ENCODE measurements around the gene CLGN.

CLGN gene

DNA sequence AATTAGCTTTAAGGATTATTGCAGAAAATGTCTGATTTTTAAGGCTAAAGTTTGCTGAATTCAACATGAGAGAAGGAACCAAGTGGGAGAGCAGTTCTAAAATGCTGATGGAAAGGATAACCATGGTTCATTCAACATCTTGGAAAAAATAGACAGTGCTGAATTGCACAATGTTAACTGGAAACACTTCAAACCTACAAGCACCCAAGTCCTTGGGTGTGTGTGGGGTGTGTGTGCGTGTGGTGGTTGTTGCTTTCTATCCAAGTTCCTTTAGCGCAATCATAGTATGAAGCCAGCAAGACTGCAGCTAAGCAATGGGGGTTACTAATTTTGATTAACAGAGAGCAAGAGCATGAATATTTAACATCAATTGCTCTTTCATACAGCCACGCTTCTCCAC is 83.3 kb downstream of the CLGN start:
- TF ChIP-seq PPARA (CRISPR knock-in tag; IDR thresholded peaks at IDR 0.05; ENCODE audit: borderline replicate concordance) (no peak), CSDC2 (CRISPR knock-in tag; IDR thresholded peaks at IDR 0.05) (no peak)
- TF ChIP-seq, protein P1, sequence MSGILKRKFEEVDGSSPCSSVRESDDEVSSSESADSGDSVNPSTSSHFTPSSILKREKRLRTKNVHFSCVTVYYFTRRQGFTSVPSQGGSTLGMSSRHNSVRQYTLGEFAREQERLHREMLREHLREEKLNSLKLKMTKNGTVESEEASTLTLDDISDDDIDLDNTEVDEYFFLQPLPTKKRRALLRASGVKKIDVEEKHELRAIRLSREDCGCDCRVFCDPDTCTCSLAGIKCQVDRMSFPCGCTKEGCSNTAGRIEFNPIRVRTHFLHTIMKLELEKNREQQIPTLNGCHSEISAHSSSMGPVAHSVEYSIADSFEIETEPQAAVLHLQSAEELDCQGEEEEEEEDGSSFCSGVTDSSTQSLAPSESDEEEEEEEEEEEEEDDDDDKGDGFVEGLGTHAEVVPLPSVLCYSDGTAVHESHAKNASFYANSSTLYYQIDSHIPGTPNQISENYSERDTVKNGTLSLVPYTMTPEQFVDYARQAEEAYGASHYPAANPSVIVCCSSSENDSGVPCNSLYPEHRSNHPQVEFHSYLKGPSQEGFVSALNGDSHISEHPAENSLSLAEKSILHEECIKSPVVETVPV (CRISPR knock-in tag; IDR thresholded peaks at IDR 0.05) = no peak
- TF ChIP-seq, protein P2, sequence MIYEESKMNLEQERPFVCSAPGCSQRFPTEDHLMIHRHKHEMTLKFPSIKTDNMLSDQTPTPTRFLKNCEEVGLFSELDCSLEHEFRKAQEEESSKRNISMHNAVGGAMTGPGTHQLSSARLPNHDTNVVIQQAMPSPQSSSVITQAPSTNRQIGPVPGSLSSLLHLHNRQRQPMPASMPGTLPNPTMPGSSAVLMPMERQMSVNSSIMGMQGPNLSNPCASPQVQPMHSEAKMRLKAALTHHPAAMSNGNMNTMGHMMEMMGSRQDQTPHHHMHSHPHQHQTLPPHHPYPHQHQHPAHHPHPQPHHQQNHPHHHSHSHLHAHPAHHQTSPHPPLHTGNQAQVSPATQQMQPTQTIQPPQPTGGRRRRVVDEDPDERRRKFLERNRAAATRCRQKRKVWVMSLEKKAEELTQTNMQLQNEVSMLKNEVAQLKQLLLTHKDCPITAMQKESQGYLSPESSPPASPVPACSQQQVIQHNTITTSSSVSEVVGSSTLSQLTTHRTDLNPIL (CRISPR knock-in tag; IDR thresholded peaks at IDR 0.05; ENCODE audit: low read depth) = no peak
- no peak for ATAC-seq

DNA sequence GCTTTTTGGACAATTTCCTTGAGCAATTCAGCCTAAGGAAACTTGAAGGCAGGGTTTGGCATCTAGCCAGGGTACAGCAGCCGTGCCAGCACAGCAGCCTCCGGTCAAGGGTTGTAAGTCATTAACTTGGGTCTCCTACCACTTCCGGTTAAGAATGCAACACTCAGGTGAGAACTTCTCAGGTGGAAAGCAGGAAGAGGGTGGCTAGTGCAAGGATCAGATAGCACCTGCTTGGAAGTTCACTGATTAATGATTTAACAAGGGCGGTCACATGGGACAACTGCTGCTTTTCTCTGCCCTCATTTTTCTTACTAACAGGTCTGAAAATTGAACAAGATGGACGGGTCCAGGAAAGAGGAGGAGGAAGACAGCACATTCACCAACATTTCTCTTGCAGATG is 84.1 kb downstream of the CLGN start:
- ATAC-seq = no peak
- TF ChIP-seq ZNF70 (CRISPR knock-in tag; IDR thresholded peaks at IDR 0.05) (no peak), ZNF565 (CRISPR knock-in tag; conservative IDR thresholded peaks at IDR 0.05; ENCODE audit: low read depth) (no peak), ZFP30 (CRISPR knock-in tag; IDR thresholded peaks at IDR 0.05) (no peak), ARNTL (CRISPR knock-in tag; IDR thresholded peaks at IDR 0.05; ENCODE audit: borderline replicate concordance, low read depth) (no peak), ZC3H10 (CRISPR knock-in tag; IDR thresholded peaks at IDR 0.05) (no peak), BACH2 (CRISPR knock-in tag; IDR thresholded peaks at IDR 0.05; ENCODE audit: borderline replicate concordance) (no peak), GLIS3 (CRISPR knock-in tag; IDR thresholded peaks at IDR 0.05) (no peak), ZFP3 (CRISPR knock-in tag; IDR thresholded peaks at IDR 0.05) (no peak), CSDC2 (CRISPR knock-in tag; IDR thresholded peaks at IDR 0.05) (no peak), RARB (CRISPR knock-in tag; IDR thresholded peaks at IDR 0.05) (no peak), ESRRG (CRISPR knock-in tag; IDR thresholded peaks at IDR 0.05) (no peak), PPARA (CRISPR knock-in tag; IDR thresholded peaks at IDR 0.05; ENCODE audit: borderline replicate concordance) (no peak), OSR1 (CRISPR knock-in tag; IDR thresholded peaks at IDR 0.05) (no peak), ISL1 (CRISPR knock-in tag; IDR thresholded peaks at IDR 0.05) (no peak), TCF4 (CRISPR knock-in tag; IDR thresholded peaks at IDR 0.05; ENCODE audit: borderline replicate concordance) (no peak), ZNF8 (CRISPR knock-in tag; IDR thresholded peaks at IDR 0.05) (no peak)
- TF ChIP-seq, protein P1 (CRISPR knock-in tag; IDR thresholded peaks at IDR 0.05) = no peak
- TF ChIP-seq, protein P2 (CRISPR knock-in tag; IDR thresholded peaks at IDR 0.05; ENCODE audit: low read depth) = no peak
- TF ChIP-seq, protein P3, sequence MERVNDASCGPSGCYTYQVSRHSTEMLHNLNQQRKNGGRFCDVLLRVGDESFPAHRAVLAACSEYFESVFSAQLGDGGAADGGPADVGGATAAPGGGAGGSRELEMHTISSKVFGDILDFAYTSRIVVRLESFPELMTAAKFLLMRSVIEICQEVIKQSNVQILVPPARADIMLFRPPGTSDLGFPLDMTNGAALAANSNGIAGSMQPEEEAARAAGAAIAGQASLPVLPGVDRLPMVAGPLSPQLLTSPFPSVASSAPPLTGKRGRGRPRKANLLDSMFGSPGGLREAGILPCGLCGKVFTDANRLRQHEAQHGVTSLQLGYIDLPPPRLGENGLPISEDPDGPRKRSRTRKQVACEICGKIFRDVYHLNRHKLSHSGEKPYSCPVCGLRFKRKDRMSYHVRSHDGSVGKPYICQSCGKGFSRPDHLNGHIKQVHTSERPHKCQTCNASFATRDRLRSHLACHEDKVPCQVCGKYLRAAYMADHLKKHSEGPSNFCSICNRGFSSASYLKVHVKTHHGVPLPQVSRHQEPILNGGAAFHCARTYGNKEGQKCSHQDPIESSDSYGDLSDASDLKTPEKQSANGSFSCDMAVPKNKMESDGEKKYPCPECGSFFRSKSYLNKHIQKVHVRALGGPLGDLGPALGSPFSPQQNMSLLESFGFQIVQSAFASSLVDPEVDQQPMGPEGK (CRISPR knock-in tag; IDR thresholded peaks at IDR 0.05; ENCODE audit: borderline replicate concordance) = no peak
- TF ChIP-seq, protein P4, sequence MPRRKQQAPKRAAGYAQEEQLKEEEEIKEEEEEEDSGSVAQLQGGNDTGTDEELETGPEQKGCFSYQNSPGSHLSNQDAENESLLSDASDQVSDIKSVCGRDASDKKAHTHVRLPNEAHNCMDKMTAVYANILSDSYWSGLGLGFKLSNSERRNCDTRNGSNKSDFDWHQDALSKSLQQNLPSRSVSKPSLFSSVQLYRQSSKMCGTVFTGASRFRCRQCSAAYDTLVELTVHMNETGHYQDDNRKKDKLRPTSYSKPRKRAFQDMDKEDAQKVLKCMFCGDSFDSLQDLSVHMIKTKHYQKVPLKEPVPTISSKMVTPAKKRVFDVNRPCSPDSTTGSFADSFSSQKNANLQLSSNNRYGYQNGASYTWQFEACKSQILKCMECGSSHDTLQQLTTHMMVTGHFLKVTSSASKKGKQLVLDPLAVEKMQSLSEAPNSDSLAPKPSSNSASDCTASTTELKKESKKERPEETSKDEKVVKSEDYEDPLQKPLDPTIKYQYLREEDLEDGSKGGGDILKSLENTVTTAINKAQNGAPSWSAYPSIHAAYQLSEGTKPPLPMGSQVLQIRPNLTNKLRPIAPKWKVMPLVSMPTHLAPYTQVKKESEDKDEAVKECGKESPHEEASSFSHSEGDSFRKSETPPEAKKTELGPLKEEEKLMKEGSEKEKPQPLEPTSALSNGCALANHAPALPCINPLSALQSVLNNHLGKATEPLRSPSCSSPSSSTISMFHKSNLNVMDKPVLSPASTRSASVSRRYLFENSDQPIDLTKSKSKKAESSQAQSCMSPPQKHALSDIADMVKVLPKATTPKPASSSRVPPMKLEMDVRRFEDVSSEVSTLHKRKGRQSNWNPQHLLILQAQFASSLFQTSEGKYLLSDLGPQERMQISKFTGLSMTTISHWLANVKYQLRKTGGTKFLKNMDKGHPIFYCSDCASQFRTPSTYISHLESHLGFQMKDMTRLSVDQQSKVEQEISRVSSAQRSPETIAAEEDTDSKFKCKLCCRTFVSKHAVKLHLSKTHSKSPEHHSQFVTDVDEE (CRISPR knock-in tag; IDR thresholded peaks at IDR 0.05) = no peak

DNA sequence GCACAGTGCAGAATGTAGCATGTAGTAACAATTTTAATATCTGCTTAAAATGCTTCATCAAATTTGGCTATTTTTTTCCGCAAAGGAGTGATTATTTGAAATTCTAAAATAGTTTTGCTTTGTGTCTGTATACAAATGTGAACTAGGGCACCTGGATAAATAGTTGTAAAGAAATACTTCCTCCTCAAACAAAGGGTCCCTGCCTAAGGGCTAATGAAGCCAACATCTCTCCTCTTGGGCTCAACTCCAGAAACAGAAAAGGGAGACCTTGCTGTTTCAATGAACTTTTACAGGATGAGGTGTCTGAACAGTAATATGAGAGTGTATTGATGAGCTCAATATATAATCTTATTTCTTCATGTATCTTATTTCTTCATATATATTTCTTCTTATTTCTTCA is 84.8 kb downstream of the CLGN start:
- no peak for ATAC-seq
- TF ChIP-seq PPARA (CRISPR knock-in tag; IDR thresholded peaks at IDR 0.05; ENCODE audit: borderline replicate concordance) (no peak), ZFP3 (CRISPR knock-in tag; IDR thresholded peaks at IDR 0.05) (no peak), CSDC2 (CRISPR knock-in tag; IDR thresholded peaks at IDR 0.05) (no peak), ZC3H10 (CRISPR knock-in tag; IDR thresholded peaks at IDR 0.05) (no peak), ZNF565 (CRISPR knock-in tag; conservative IDR thresholded peaks at IDR 0.05; ENCODE audit: low read depth) (no peak), ZNF70 (CRISPR knock-in tag; IDR thresholded peaks at IDR 0.05) (no peak), ISL1 (CRISPR knock-in tag; IDR thresholded peaks at IDR 0.05) (no peak)
- TF ChIP-seq, protein P5, sequence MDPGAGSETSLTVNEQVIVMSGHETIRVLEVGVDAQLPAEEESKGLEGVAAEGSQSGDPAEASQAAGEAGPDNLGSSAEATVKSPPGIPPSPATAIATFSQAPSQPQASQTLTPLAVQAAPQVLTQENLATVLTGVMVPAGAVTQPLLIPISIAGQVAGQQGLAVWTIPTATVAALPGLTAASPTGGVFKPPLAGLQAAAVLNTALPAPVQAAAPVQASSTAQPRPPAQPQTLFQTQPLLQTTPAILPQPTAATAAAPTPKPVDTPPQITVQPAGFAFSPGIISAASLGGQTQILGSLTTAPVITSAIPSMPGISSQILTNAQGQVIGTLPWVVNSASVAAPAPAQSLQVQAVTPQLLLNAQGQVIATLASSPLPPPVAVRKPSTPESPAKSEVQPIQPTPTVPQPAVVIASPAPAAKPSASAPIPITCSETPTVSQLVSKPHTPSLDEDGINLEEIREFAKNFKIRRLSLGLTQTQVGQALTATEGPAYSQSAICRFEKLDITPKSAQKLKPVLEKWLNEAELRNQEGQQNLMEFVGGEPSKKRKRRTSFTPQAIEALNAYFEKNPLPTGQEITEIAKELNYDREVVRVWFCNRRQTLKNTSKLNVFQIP (CRISPR knock-in tag; IDR thresholded peaks at IDR 0.05; ENCODE audit: borderline replicate concordance, low read depth) = no peak
